ENCODE measurements around the gene KRT27.
"Not testable (repeated sequence)": the region's sequence is repeated elsewhere in the genome, so short reads cannot be mapped to it uniquely, and the experiment has no call there.

Gene KRT27, protein sequence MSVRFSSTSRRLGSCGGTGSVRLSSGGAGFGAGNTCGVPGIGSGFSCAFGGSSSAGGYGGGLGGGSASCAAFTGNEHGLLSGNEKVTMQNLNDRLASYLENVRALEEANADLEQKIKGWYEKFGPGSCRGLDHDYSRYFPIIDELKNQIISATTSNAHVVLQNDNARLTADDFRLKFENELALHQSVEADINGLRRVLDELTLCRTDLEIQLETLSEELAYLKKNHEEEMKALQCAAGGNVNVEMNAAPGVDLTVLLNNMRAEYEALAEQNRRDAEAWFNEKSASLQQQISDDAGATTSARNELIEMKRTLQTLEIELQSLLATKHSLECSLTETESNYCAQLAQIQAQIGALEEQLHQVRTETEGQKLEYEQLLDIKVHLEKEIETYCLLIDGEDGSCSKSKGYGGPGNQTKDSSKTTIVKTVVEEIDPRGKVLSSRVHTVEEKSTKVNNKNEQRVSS

DNA sequence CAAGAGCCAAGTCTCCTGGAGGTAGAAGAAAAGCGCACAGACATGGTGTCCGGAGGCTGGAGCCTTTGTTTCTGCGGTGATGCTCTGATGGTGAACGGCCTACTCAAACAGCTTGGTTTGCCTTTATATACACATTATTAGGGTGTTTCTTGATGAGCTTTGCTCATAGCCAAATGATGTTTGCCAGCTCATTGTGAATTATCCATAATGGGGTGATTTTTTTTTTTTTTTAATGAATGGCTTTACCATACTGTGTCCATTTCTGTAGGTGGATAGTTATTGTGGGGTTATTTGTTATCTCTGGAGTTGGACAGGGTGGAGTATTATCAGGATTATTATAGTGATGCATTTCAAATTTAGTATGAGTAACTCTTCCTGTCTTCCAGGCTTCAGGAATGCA, at the start of gene KRT27:
Gene KRT27, minus strand, starts transcription at position 101 of the 400 bp plus-strand sequence. Its CDS starts 57 bp downstream, at position 44.
- DNase-seq = no peak

DNA sequence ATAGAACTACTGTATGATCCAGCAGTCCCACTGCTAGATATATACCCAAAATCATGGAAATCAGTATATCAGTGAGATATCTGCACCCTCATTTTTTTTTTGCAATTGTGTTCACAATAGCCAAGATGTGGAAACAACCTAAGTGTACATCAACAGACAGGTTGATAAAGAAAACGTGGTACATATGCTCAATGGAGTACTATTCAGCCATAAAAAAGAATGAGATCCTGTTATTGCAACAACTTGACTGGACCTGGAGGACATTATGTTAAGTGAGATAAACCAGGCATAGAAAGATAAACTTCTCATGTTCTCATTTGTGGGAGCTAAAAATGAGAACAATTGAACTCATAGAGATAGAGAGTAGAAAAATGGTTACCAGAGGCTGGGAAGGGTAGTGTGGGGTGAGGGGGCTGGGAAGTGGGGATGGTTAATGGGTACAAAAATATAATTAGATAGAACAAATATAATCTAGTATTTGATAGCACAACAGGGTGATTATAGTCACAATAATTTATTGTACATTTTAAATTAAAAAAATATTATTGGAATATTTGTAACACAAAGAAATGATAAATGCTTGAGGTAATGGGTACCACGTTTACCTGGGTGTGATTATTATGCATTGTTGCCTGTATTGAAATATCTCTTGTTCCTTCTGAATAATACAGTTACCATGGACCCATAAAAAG, 47.9 kb upstream of the KRT27 start:
- no peak for DNase-seq

DNA sequence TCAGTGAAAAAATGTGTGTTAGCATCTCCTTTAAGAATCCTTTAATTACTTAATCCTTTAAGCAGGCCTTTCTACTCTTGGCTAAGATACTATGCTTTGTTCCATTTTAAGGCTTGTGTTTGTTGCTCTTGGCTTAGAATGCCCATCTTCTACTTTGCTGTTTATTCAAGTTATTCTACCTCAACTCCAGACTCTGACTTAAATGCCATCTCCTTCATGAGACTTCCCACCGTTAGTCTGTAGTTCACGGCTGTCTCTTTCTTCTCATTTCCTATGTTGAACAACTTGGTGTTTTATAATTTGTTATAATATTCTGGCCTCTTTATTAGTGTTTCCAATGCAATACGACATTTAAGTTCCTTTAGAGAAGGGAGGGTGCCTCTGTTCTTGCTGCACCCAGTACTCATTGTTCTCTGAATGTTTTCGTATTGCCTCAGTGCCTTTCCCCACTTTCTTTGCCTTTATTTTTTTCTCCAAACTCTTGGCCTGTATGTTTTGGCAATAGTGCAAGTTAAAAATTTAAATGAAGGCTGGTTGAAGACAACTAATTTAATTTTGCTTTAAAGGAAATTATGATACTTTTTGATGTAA, 46.2 kb upstream of the KRT27 start:
- DNase-seq = no peak

DNA sequence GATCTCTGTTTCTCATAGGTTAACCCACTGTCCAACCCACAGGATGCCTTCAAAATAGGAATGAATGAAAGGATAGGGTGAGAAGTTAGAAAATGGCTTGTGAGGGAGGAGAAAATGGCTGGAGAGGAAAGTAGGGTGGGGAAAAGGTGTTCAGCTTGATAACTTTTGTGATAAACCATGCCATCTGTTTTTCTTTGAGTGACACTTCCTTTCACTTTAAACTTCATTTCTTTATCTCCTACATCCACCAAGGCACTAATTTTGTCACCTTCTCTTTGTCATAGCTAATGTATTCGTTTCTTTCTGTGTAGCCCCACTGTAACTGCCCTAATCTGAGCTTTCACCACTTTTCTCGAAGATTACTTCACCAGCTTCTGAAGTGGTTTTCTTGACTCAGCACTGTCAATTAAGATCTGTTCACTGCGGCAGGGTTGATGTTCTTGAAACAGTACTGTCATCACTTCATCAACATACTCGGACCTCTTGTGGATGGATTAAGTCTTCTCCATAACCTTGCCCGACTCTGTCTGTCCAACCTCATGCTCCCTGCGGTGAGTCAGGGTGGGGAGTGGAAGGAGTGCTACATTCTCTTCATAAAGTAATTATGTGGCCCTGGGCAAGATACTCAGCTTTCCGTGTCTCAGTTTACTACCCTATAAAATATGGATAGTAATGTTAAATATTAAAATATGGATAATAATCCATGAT, 45.5 kb upstream of the KRT27 start:
- no peak for DNase-seq

DNA sequence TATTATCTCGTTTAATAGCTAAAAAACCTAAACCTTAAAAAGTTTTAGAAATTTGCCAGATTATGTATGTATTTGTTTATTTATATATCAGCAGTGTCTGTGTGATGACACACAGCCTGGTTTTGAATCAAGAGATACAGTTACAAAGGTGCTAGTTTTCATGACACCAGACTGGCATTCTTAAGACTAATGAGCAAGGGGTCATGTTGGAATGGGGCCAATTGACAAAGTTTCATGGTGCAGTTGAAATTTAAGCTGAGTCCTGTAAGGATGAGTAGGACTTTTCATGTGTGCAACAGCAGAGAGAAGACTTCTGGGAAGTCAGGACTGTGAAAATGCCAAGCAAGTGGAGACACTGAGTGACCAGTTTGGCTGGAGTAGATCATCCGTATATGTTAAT, 43.2 kb upstream of the KRT27 start:
- no peak for DNase-seq

DNA sequence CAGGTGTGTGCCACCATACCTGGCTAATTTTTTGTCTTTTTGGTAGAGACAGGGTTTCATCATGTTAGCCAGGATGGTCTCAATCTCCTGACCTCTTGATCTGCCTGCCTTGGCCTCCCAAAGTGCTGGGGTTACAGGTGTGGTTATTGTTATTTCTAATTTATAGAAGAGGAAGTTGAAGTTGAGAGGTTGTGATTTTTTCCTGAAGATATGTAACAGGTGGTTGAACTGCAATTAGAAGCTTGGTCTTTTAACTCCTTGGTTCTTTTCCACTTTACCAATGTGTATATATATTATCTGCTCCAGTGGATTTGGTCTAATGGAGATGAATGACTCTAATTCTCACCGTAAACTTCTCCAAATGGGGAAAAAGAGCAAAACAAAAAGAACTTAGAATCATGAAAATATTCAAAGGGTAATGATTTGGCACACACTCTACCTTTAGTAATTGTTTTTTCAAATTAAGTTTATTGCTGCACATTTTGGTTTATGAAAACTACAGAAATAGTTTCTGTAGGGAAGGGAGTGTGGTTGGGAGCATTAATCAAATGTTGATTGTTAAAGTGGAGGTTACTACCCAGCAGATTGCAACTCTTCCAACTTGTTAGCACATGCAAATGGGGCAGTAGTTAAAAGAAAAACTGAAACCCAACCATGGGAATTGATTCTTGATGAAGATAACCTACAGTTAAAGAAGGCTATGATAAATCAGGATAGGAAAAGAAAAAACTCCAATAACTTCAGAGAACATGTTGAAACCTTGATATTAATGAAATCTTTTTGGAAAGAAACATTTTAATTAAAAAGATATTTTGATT, 41.9 kb upstream of the KRT27 start:
- no peak for DNase-seq

DNA sequence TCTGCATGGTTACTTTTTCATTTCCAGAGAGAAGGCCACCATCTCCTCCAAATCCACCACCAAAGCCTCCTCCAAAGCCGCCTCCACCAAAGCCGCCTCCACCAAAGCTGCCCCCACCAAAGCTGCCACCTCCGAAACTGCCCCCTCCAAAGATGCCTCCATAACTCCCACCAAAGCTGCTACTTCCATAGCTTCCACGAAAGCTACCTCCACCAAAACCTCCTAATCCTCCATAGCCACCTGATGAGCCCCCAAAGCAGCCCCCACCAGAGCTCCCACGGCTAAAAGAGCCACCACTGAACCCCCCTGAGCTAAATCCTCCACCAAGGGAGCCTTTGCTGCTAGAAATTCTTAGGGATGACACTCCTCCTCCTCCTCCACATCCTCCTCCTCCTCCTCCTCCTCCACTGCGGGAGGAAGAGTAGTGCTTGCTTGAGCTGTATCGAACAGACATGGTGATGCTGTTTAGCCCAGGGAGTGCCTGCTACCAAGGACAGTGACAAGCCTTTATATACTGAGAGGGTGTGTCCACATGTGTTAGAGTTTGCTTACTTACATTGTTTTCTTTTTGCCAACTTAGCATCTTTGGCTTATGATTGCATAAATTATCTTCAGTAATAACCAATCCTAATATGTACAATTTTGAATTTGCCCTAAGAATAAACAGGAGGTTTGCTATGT, 39.9 kb upstream of the KRT27 start, which contains the start of gene KRT10:
Gene KRT10, minus strand, starts transcription at position 483 of the 681 bp plus-strand sequence. Its CDS starts 29 bp downstream, at position 454.
- no peak for DNase-seq

DNA sequence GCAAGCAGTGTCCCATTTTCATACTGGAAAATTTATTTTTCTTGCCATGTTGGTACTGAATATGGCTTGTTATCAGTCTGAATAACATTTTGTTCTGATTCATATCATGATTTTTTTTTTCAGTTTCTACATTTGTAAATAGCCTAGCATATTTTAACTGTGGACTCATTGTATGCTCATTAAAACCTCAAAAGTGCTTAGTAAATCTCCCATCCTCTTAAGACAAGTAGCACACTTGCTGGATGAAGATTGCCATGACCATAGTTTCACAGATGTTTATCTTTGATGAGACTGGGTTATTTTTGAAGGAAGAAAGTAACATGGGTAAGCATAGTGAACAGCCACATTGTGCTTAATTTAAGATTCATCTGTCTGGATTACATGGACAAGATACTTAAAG, 39.2 kb upstream of the KRT27 start:
- DNase-seq = no peak

DNA sequence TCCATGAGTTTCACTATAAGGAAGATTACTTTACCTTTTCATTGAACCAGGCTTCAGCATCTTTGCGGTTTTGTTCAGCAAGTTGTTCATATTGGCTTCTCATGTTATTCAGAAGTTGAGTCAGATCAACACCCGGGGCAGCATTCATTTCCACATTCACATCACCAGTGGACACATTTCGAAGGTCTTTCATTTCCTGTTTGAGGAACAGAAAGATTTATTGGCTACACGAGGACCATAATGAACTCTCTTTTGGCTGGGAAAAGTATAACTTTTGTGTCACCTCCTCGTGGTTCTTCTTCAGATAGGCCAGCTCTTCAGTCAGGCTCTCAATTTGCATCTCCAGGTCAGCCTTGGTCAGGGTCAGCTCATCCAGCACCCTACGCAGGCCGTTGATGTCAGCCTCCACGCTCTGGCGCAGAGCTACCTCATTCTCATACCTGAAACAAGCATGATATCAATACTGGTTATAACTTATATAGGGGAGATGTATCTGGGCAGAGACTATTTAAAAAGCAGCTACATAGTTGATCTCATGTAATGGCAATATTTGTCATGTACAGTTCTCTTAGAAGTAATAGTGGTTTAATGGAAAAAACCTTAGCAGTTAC, 38.0 kb upstream of the KRT27 start:
- DNase-seq = no peak

DNA sequence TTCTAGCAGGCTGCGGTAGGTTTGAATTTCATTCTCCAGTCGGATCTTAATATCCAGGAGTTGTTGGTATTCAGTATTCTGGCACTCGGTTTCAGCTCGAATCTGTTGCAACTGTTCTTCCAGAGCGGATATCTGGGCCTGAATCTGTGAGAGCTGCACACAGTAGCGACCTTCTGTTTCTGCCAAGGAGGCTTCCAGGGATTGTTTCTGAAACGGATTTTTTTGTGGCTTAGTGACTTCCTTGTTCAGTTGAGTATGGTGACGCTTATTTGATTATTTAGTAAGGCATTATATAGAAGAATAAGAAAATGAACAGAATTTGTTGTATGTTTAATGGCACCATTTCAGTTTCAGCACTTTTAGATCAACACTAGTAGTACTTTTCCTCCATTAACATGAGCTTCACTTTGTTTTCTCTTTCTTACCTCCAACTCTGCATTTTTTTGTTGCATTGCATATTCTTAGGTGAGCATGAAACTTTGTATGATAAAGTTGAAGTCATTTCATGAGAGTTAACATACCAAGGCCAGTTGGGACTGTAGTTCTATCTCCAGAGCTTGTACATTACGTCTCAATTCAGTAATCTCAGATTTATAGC, 37.3 kb upstream of the KRT27 start:
- DNase-seq = peak; percentile 20

DNA sequence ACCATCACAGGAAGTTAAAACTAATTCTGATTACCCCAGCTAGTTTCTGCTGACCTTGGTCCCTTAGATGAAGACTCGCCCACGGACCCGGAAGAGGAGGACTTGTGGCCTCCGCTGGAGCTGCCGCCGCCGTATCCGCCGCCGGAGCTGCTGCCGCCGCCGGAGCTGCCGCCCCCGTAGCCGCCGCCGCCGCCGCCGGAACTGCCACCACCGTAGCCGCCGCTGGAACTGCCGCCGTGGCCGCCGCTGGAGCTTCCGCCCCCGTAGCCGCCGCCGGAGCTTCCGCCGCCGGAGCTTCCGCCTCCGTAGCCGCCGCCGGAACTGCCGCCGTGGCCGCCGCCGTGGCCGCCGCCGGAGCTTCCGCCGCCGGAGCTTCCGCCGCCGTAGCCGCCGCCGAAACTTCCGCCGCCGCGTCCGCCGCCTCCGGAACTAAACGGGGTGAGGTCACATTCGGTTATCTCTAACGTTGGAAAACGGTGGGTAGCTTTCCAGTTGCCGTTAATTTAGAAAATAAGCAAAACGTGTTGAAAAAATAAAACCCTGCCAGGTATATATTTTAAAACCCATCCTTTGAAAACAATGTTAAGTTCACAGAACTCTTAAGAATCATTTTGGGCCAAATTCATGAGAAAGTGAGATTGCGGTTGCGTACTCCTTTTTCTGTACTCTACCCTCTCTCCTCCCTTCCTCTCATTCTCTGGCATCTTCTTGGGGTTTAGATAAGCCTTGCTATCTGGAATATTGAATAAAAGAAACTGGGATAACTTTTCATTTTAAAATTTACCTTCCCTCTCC, 36.6 kb upstream of the KRT27 start:
- DNase-seq = peak; percentile 88

DNA sequence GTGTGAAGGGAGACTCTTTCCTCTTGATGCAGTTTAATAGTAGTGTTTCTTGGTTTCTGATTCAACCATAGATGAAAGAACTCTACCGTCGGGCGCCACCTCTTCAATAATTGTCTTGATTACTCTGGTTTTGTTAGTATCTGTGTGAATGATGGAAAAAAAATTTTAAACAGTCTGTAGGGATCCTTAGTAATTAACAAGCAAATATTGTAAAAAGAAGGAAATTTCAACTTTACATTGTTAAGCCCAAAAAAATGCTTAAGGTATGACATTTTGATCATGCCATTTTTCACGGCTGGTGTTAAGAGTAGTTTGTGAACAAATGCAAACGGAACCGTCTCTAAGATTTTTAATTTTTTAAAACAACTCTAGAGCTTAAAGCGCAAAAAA, 36.0 kb upstream of the KRT27 start:
- DNase-seq = no peak

DNA sequence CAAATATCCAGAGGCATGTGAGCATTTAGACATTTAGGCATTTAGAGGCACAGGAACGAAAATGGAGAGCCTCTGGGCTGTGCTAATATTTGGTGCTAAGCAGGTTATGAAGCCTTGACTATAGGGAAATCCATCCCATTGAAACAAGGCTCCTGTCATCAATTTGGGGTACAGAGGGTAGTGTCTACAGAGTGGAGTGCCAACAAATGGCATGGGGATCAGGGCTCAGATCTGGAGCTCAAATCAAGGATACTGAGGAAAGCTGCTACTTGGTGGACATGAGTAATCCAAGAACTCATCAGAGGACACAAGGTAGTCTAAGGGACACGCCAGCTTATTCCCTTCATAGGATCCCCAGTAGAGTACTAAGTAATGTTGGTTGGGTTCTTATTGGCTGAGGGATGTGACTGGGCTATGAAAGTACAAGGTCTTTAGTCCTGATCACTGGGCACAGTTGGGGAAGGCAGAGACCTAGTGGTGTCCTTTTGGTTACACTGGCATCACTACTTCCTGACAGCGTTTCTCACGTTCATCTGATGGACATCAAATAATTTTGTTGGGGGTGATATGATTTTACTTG, 34.8 kb upstream of the KRT27 start:
- no peak for DNase-seq

DNA sequence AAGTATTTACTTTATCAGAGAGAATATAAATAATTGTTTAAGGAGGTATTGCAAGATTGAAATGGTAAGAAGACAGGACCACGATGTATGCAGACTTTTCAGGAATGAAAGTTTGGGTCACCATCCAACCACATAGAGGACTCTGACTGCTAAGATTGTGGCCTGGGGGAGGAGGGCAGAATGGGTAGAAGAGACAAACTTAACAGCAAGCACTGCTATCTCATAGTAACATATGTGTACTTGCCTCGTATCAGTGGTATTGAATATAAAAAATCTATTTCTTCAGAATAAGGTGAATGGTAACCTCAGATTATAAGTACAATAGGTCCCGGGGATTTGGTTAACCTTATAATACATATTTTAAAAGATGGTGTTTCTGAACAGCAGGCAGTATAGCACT, 34.2 kb upstream of the KRT27 start:
- no peak for DNase-seq

DNA sequence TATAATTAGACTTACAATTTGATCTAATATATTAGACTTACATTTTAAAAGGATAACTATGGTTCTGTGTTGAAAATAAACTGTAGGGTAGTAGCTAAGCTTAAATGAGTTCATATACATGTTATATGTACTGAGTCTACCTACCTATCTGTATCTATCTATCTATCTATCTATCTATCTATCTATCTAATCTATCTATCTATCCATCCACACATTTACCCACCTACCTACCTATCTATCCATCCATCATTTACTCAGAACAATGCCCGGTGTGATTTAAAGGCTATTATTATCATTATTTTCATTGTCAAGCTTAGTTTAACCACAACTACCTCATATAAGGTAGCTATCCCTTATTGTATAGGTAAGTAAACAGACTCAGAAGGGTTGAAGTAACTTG, 33.0 kb upstream of the KRT27 start:
- DNase-seq = no peak

DNA sequence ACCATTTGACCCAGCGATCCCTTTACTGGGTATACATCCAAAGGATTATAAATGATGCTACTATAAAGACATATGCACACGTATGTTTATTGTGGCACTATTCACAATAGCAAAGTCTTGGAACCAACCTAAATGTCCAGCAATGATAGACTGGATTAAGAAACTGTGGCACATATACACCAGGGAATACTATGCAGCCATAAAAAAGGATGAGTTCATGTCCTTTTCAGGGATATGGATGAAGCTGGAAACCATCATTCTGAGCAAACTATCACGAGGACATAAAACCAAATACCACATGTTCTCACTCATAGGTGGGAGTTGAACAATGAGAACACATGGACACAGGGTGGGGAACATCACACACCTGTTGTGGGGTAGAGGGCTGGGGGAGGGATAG, 32.3 kb upstream of the KRT27 start:
- not testable (repeated sequence) for DNase-seq

DNA sequence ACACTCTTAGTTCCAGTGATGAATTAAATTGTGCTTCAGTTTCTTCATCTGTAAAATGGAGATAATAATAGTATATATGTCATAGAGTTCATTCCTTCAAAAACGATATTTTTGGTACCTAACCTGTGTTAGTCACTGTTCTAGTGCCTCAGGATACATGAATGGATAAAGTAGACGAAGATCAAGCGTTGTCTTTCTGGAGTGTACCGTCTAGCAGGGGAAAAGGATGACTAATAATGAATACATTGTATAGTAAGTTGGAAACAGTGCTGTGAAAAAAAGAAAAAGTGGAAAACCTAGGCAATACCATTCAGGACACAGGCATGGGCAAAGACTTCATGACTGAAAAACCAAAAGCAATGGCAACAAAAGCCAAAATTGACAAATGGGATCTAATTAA, 31.5 kb upstream of the KRT27 start:
- DNase-seq = no peak

DNA sequence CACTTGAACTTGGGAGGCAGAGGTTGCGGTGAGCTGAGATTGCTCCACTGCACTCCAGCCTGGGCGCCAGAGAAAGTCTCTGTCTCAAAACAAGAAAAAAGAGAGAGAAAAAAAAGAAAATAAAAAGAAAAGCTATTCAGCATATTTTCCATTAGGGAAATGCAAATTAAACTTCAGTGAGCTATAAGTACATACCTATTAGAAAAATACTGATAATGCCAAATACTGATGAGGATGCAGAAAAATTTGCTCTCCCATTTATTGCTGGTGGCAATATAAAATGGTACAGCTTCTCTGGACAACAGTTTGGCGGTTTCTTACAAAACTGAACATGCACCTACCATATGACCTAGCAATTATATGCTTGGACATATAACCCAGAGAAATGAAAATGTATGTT, 30.3 kb upstream of the KRT27 start:
- DNase-seq = no peak

DNA sequence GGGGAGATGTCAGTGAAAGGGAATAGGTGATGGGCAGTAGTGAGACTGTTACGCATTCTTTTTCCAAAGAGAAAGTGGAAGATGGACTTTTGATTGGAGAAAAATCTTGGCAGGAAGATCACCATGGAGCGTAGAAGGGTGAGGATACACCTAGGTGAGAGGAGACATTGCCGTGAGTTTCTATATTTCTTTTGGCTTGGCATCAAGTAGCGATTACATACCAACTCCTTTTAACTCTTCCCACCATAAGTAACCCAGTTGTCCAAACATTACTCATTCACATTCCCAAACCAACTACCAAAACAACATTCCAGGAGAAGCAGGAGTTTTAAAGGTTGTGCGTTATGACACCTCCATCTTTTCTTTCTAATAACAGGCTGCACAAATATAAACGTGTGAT, 28.1 kb upstream of the KRT27 start:
- no peak for DNase-seq

Data from NCI-H69 (cell line).